CD4-positive, alpha-beta T cell treated with Interferon alpha-2 for 1 hour (primary cell): ENCODE data around the gene ELK1.
"Not testable (repeated sequence)": the region's sequence is repeated elsewhere in the genome, so short reads cannot be mapped to it uniquely, and the experiment has no call there.

ENCODE experiments used
- DNase-seq, 2 donors: peaks; one replicate each; pipeline ENCODE4 v3.0.0-alpha.2; 2020 to 2022

ELK1 gene

DNA sequence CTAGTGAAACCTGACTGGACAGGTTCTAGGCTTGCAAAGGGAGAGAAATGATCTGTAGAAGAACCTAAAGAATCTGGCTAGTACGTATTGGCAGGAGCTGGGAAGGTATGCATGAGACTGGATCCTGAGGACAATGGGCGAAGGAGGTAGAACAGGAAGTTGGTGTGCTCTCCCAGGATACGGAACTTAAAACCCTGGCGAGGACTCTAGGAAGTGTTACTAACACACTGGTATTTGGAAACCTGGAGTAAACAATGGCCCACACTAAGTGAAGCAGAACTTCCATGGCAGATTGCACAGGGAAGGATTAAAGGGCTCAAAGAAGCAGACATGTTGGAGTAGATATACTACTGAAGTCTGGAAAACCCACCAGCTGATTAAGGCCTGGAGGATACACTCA lies 39.9 kb downstream of the ELK1 start:
- no peak for DNase-seq

DNA sequence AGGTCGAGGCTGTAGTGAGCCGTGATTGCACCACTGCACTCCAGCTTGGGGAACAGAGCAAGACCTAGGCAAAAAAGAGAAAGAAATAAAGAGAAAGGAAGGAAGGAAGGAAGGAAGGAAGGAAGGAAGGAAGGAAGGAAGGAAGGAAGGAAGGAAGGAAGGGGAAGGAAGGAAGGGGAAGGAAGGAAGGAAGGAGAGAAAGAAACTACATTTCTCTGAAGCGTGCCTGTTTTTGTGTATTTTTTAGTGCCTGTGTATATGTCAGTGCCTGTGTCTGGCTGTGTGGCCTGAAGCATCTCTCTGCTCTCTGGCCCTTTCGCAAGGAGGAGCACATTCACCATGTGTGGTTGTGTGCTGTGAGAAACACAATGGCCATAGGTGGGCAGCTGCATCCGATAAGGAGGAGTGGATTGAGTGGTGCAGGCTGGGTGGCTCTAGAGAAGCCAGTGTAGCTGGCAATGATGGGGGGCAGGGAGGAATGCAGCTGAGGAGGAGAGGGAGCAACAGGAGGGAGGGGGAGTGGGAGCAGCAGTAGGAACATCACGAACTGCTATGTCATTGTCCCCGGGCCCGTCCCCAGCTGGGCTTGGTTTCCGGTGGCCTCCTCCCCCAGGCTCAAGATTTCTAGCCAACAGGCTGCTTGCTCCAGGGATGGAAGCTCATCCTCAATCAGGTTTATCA lies 42.1 kb downstream of the ELK1 start:
- no peak for DNase-seq

DNA sequence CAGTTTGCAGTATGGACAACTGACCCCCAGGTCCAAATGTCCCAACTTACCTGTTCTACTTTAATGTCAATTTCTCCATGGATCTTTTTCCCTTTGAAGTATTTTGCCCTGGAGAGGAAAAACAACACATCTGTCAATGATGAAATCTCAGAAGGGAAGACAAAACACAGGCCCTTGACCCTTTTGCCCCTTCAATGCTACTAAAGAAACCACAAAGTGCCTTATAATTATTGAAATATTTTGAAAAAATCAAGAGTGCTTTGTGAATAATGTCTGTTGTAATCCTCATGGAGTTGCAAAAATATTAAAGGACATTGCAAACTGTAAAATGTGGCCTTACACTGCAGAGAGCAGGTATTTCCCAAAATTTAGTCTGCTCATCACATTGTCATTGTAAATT lies 43.3 kb downstream of the ELK1 start:
- no peak for DNase-seq

DNA sequence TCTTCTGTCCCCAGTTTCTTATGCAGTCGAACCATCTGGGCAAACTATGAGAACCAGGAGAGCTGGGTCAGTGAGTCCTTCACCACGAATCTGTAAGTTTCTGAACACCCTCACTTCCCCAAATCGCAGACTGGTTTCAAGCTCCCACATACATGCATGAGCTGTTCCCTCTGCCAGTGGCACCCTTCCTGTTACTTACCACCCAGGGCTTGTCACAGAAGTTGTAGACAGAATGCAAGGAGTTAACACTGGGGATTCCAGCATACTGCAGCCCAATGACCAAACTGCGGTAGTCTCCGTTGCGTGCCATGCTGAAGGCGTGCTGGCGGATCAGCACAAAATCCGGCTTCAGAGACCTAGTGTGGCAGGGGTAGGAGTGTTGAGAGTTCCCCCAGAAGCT lies 45.3 kb downstream of the ELK1 start:
- no peak for DNase-seq

DNA sequence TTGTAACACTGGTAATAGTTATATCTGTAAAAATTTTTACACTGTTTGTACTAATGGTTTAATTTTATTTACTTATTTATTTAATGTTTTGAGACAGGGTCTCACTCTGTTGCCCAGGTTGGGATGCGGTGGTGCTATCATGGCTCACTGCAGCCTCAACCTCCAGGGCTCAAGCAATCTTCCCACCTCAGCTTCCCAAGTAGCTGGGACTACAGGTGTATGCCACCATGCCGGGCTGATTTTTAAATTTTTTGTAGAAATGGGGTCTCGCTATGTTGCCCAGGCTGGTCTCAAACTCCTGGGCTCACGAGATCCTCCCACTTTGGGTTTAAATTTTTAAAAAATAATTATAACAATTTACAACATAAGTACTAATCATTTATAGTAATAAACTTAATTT lies 47.2 kb downstream of the ELK1 start:
- DNase-seq, result not testable (repeated sequence)

DNA sequence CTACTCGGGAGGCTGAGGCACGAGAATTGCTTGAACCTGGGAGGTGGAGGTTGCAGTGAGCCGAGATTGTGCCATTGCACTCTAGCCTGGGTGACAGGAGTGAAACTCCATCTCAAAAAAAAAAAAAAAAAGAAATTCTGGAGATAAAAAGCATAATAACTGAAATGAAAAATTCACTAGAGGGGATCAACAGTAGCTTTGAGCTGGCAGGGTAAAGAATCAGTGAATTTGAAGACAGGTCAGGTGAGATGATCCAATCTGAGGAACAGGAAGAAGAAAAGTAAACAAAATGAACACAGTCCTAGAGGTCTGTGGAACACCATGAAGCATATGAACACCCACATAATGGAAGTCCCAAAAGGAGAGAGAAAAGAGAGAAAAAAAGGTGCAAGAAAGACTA lies 53.1 kb downstream of the ELK1 start:
- DNase-seq, result no peak

DNA sequence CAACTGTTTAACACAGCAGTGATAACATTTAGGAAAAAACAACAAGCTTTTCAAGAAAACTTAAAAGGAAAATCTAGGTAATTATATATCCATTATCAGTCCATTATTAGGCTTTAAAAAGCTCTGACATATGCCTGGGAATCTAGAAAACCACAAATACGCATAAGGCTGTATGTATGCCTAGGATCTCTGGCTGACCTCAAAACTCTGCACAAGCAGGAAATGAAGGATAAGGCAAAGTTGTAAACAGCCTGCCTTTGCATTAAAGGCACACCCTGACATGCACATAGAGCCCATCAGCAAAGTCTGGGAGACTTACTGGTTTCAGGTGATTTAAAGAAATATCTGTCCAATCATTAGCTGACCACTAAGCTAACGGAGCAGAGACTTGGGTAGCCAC lies 54.1 kb downstream of the ELK1 start:
- no peak for DNase-seq

DNA sequence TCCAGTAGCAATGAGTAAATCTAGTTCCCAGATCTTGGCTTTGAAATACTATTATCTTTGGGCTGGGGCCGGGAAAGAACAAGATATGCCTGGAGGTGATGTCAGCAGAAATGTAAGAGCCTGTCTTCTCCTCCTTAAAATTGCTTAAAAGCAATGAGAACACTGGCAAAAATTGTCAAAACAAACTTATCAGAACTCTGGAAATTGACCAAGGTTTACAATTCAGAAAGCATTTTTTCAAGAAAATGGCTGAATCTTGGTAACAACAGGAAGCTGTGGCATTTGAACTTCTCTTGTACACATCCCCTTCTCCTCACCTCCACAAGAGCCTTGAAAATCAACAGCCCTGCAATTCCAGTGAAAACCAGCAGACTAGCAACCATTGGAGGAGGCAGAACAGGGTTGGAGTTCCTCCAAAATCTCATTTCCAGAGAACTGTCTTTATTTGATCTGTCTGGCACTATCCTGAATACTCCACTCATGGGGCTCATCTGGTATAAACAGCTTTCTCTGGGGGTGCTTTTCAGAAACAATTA lies 54.6 kb downstream of the ELK1 start:
- DNase-seq, result no peak

DNA sequence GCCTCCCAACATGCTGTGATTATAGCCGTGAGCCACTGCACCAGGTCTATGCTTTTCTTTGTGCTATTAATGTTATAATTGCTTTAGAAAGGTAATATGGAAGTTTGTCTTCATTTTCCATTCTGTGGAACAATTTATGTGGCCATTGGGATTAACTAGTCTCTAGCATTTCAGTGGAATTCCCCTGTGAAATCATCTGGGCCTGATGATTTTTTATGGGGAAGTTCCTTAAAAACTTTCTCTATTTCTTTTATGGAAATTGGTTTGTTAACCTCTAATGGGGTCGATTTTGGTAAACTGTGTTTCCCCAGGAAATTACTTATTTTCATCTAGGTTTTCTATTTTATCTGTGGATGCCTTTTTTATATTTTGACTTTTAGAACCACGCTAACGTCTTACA lies 56.8 kb downstream of the ELK1 start:
- DNase-seq, result no peak

DNA sequence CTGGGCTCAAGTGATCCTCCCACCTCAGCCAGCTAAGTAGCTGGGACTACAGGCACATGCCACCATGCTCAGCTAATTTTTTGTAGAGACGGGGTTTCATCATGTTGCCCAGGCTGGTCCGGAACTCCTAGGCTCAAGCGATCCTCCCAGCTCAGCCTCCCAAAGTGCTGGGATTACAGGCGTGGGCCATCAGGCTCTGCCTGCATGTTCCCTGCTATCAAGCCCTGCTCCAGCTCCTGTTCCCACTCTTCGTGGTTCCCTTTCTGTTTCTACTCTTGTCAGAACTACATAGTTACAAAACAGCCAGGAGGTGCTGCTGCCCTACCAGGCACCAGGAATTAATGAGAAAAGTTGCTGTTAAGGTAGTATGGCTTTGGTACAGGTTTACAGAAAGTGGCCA lies 59.4 kb downstream of the ELK1 start:
- no peak for DNase-seq

DNA sequence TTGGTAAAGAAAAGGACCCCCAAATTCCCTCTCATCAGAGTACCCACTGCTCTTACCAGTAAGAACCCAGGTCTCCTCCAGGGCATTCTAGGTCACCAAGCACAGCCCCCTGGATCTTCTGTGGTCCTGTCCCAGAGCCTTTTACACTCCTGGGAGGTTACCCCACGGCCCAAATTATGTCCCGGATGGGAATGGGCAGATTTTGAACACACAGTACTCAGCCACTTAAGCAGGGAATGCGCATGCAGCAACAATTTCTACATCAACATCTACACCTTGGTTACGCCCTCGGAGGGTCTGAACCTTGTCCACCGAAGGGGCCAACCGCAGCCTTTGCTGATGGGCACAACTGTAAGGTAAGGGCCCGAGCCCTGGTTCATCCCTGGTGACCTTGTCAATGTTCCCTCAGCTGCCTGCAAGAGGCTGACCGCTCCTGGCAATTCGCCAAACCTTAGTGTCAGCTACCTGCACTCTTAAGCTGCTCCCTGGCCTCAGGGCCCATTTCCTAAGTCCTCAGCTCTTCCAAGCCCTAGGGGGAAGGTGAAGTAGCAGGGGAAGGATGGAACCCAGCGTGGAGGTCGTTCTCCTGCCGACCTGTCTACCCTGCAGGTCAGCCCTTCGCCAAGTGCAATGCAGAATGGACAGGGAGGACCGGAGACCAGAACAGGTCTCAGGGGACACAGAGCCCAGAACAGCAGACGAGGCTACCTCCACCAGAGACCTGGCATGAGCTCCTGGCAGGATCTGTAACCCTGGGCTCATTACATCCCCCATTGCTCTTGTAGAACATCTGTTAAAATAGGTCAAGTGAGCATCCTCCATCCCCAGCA lies 62.2 kb downstream of the ELK1 start:
- DNase-seq, result no peak

DNA sequence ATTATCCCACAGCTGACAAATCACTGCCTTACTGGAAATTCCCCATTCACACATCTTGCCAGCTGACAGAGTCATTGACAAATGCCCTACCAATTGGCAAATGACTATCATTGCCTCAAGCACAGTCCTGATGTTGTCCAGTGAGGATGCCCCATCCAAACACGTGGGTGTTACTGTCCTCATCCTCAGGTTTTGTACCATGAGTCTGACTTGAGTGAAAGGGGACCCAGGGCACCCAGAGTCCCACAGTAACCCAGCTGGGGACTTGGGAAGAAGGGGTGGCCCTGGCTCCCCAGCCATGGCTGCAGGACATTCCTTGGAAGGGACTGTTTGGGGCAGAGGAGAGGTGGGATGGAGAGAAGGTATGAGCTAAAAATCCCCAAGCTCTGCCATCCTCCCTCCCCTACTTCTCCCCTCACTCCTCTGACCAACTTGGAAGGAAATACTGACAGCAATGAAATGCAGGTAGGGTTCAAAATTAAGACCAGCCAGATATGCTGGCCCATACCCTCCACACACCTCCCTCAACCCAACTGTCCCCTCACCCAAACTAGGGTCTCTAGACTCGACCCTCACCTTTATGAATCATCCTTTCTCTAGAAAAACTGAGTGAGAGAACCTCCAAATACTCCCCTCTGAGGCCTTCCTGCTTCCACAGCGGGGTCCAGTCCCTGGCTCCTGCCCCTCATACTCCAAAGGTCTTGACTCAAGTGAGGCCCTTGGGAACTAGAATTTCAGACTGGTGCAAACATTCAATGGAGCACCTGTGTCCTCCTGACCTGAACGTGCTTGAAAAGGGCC lies 63.1 kb downstream of the ELK1 start:
- DNase-seq, result no peak

DNA sequence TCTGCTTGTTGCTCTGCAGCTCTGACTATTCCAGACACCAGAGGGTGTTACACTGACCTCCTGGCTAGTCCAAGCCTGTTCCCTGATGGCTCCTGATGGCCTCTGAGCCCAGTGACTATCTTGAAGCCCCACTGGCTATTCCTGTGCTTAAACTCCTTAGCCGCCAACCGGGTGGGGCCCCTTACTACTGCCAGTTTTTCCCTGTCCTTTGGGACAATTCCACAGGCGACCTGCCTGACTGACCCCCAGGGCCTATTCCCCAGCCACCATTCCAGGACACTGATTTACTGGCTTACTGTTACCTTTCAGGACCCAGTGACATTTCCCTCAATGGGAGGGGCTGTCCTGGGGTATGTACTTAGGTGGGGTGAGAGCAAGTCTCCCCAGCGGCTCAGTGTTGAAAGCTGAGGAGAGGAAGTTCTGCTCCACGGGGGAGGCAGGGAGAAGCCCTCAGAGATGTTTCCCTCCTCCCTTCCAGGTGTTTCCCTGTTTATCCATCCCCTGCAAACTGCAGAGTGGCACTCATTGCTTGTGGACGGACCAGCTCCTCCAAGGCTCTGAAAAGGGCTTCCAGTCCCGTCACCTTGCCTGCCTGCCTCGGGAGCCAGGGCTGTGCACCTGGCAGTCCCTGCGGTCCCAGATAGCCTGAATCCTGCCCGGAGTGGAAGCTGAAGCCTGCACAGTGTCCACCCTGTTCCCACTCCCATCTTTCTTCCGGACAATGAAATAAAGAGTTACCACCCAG lies 64.1 kb downstream of the ELK1 start:
- DNase-seq, result no peak
